B cell (primary cell): ENCODE measurements around the gene GFOD1.

Source experiments
- EZH2 ChIP-seq: IDR thresholded peaks from 2 replicates; pipeline ENCODE4 v1.6.1; 2012; ENCODE audit warnings: borderline replicate concordance, low read depth, mild to moderate bottlenecking, moderate library complexity, low read length; ENCODE audit not compliant: insufficient read depth, poor library complexity, severe bottlenecking
- TF ChIP-seq, protein P1 (sequence below): fragments of 200-600 bp; IDR thresholded peaks from one replicate; pipeline ENCODE4 v1.8.0; 2022; ENCODE audit warnings: antibody characterized with exemption, mild to moderate bottlenecking

DNA sequence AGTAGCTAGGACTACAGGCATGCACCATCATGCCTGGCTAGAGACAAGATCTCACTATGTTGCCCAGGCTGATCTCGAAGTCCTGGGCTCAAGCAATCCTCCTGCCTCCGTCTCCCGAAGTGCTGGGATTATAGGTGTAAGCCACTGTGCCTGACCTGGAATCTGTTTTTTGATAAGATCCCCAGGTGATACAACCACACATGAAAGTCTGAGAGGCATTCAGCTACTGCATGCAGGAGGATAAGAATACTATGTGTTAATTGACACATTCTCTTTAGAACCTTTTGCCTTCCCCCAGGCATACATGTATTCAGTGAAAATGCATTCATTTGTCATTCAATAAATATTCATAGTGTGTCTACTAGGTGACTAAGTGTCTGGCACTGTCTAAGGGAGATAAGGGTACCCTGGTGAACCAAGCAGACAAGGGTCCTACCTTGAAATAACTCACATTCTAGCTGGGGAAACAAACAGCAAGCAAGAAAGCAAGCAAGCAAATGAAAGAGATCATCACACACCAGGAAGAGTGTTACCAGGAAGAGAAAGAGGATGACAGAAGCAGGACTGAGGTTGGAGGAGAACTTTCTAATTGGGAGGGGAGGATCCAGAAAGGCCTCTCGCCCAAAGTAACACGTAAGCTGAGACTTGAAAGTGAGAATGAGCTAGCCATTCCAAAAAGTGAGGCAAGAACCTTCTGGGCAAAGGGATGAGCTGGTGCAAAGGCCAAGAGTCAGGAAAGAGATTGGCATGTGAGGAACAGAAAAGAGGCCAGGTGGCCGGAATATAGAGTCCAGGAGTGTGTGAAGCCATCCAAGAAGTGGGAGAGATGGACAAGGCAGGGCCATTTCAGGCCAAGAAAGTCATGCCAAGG is 6.5 kb downstream of the GFOD1 start:
- TF ChIP-seq, protein P1, sequence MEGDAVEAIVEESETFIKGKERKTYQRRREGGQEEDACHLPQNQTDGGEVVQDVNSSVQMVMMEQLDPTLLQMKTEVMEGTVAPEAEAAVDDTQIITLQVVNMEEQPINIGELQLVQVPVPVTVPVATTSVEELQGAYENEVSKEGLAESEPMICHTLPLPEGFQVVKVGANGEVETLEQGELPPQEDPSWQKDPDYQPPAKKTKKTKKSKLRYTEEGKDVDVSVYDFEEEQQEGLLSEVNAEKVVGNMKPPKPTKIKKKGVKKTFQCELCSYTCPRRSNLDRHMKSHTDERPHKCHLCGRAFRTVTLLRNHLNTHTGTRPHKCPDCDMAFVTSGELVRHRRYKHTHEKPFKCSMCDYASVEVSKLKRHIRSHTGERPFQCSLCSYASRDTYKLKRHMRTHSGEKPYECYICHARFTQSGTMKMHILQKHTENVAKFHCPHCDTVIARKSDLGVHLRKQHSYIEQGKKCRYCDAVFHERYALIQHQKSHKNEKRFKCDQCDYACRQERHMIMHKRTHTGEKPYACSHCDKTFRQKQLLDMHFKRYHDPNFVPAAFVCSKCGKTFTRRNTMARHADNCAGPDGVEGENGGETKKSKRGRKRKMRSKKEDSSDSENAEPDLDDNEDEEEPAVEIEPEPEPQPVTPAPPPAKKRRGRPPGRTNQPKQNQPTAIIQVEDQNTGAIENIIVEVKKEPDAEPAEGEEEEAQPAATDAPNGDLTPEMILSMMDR, result no peak
- TF ChIP-seq EZH2, result no peak
